ENCODE results near the gene LRRTM2. TPM values are rescaled to one million over a fixed set of nuclear protein-coding genes. Genes with fewer than 3 reads are reported as not detected.

LRRTM2 gene
- total and polyA plus RNA-seq, 2 donors (not counting 1 experiment from before 2014, with no cell fraction given), result 0.01 TPM; not detected in 1

DNA sequence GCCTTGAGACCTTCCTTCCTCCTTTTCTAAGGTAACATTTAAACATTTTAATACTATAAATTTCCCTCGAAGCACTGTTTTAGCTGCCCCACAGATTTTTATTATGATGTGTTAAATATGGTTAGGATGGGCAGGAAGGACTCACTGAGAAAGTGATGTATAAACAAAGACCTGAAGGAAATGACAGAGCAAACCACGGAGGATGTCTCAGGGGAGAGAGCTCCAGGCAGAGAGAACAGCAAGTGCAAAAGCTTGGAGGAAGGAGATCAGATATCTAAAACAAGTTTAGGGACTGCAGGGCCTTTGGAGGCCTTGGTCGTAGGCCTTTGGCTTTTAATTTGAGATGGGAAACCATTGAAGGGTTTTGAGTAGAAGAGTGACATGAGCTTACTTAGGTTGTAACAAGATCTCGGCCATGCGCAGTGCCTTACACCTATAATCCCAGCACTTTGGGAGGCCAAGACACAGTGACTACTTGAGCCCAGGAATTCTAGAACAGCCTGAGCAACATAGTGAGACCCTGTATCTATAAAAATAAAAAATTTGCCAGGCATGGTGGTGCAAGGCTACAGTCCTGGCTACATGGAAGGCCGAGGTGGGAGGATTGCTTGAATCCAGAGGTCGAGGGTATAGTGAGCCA, 35.5 kb upstream of the LRRTM2 start:
- CTCF ChIA-PET, result interaction anchor here (0.6 to 1.1 kb wide), 2 partner anchors 121 to 1806 kb away, joined by 4 to 7 read pairs; no protein-coding TSS in a partner anchor
- no peak overlapping the region for H3K9ac ChIP-seq (ENCODE audit: low read length)
- no peak overlapping the region for H3K27ac ChIP-seq (ENCODE audit: low read length in 2 of 2)
- H3K27me3 Mint-ChIP-seq, result no peaks in the 10 kb centered on the region
- WGBS (ENCODE audit: insufficient coverage), result 76% methylated on average over 5 of the region's 7 CpGs
- TF ChIP-seq, protein P1, sequence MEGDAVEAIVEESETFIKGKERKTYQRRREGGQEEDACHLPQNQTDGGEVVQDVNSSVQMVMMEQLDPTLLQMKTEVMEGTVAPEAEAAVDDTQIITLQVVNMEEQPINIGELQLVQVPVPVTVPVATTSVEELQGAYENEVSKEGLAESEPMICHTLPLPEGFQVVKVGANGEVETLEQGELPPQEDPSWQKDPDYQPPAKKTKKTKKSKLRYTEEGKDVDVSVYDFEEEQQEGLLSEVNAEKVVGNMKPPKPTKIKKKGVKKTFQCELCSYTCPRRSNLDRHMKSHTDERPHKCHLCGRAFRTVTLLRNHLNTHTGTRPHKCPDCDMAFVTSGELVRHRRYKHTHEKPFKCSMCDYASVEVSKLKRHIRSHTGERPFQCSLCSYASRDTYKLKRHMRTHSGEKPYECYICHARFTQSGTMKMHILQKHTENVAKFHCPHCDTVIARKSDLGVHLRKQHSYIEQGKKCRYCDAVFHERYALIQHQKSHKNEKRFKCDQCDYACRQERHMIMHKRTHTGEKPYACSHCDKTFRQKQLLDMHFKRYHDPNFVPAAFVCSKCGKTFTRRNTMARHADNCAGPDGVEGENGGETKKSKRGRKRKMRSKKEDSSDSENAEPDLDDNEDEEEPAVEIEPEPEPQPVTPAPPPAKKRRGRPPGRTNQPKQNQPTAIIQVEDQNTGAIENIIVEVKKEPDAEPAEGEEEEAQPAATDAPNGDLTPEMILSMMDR (IDR thresholded peaks at IDR 0.05), result no peak
- TF ChIP-seq EZH2 (IDR thresholded peaks at IDR 0.05; ENCODE audit: borderline replicate concordance, insufficient read depth, low read depth, low read length, poor library complexity, severe bottlenecking), result no peak
- no peak overlapping the region for H3K4me3 ChIP-seq (ENCODE audit: control extremely low read depth in 1 of 5, extremely low read depth in 1 of 5, insufficient read depth in 1 of 5, low read depth in 2 of 5, low read length in 4 of 5)
- peaks cover 3% of the 10 kb centered on the region for H3K4me1 Mint-ChIP-seq
- POLR2A ChIA-PET, result no interaction called here
- peaks cover 0 to 18% of the 10 kb centered on the region in 2 experiments for H3K36me3 ChIP-seq (replicated peaks in 1 of 2; ENCODE audit: control extremely low read depth in 1 of 2, control insufficient read depth in 1 of 2, extremely low read depth in 1 of 2, insufficient read depth in 2 of 2, low read length in 1 of 2)
- H3K79me2 ChIP-seq (ENCODE audit: control insufficient read depth, insufficient read depth, low read length), result no peaks in the 10 kb centered on the region
- H4K20me1 ChIP-seq (ENCODE audit: control insufficient read depth, insufficient read depth, low read length, poor library complexity, severe bottlenecking), result no peaks in the 10 kb centered on the region
- H3K4me1 ChIP-seq (ENCODE audit: control insufficient read depth in 2 of 2, insufficient read depth in 2 of 2, low read length in 2 of 2), result no peaks in the 10 kb centered on the region
- H3K27ac Mint-ChIP-seq, result no peak overlapping the region
- H3K9me3 Mint-ChIP-seq (ENCODE audit: insufficient read depth), result no peaks in the 10 kb centered on the region
- ATAC-seq (ENCODE audit: low read depth), result no peak
- H3K4me2 ChIP-seq (replicated peaks; ENCODE audit: low read depth, low read length, poor library complexity, severe bottlenecking), result no peak overlapping the region
- no peaks in the 10 kb centered on the region for H3K9me3 ChIP-seq (ENCODE audit: control extremely low read depth in 1 of 3, control insufficient read depth in 2 of 3, insufficient read depth in 1 of 3, low read length in 2 of 3)
- no peak for DNase-seq
- H2AFZ ChIP-seq (ENCODE audit: insufficient read depth, low read depth, low read length, poor library complexity, severe bottlenecking), result no peak overlapping the region
- no peak overlapping the region for H3K4me3 Mint-ChIP-seq
- H3K27me3 ChIP-seq (replicated peaks in 1 of 4; ENCODE audit: control extremely low read depth in 1 of 4, control insufficient read depth in 3 of 4, insufficient read depth in 4 of 4, low read length in 3 of 4), result no peaks in the 10 kb centered on the region
- intact Hi-C loops (cut with micrococcal nuclease), result no loop called here

DNA sequence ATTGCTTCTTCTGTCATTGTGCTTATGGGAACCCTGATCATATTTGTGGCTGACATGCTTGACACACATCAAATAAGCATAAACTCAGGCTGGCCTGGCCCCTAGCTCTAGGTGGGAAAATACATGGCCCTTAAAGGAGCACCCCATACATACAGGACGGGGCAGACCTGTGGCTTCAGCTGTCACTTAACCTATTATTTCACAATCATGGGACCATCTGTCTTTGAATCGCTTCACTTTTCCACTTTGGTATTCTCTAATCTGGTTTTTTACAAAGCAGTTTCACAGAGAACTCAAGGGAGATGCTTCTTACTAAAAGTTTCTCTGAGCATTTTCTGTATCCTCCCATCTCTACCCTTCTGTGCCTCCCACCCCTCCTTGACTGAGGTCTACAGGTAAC, 34.6 kb upstream of the LRRTM2 start:
- Histone ChIP-seq H3K4me2 (replicated peaks; ENCODE audit: low read depth, low read length, poor library complexity, severe bottlenecking) (no peak overlapping the region), H3K36me3 (replicated peaks in 1 of 2; ENCODE audit: control extremely low read depth in 1 of 2, control insufficient read depth in 1 of 2, extremely low read depth in 1 of 2, insufficient read depth in 2 of 2, low read length in 1 of 2) (peaks cover 0 to 25% of the 10 kb centered on the region in 2 experiments), H3K4me3 (ENCODE audit: control extremely low read depth in 1 of 5, extremely low read depth in 1 of 5, insufficient read depth in 1 of 5, low read depth in 2 of 5, low read length in 4 of 5) (no peak overlapping the region), H3K27me3 (replicated peaks in 1 of 4; ENCODE audit: control extremely low read depth in 1 of 4, control insufficient read depth in 3 of 4, insufficient read depth in 4 of 4, low read length in 3 of 4) (no peaks in the 10 kb centered on the region), H3K27ac (ENCODE audit: low read length in 2 of 2) (no peak overlapping the region), H3K4me1 (ENCODE audit: control insufficient read depth in 2 of 2, insufficient read depth in 2 of 2, low read length in 2 of 2) (no peaks in the 10 kb centered on the region), H3K9ac (ENCODE audit: low read length) (no peak overlapping the region), H4K20me1 (ENCODE audit: control insufficient read depth, insufficient read depth, low read length, poor library complexity, severe bottlenecking) (no peaks in the 10 kb centered on the region), H3K79me2 (ENCODE audit: control insufficient read depth, insufficient read depth, low read length) (no peaks in the 10 kb centered on the region), H3K9me3 (ENCODE audit: control extremely low read depth in 1 of 3, control insufficient read depth in 2 of 3, insufficient read depth in 1 of 3, low read length in 2 of 3) (no peaks in the 10 kb centered on the region), H2AFZ (ENCODE audit: insufficient read depth, low read depth, low read length, poor library complexity, severe bottlenecking) (no peak overlapping the region)
- ATAC-seq (ENCODE audit: low read depth) (no peak), DNase-seq (no peak)
- H3K27ac Mint-ChIP-seq, result no peak overlapping the region
- TF ChIP-seq, protein P1 (IDR thresholded peaks at IDR 0.05), result no peak
- H3K4me1 Mint-ChIP-seq, result no peaks in the 10 kb centered on the region
- 83% methylated on average over 2 of the region's 2 CpGs for WGBS (ENCODE audit: insufficient coverage)
- no peaks in the 10 kb centered on the region for H3K27me3 Mint-ChIP-seq
- intact Hi-C loops (cut with micrococcal nuclease), result no loop called here
- H3K9me3 Mint-ChIP-seq (ENCODE audit: insufficient read depth), result no peaks in the 10 kb centered on the region
- no peak overlapping the region for H3K4me3 Mint-ChIP-seq
- CTCF ChIA-PET, result no interaction called here
- POLR2A ChIA-PET, result no interaction called here
